Natural killer cell (primary cell): Measurements from ENCODE around the gene NOTCH3. TPM values are rescaled to one million over a fixed set of nuclear protein-coding genes. Genes with fewer than 3 reads are reported as not detected.

Experiments
- ATAC-seq, 3 donors: fragments of 150-1000 bp in 2 of 3; fragments of 200-7000 bp in 1 of 3; cut with Tn5 transposase; 1 replicate in 1 of 3; 2 replicates in 2 of 3; pipeline ENCODE4 v1.10.0; 2021; ENCODE audit warnings: mild to moderate bottlenecking in 2 of 3, moderate library complexity in 2 of 3
- DNase-seq, 2 donors: peaks; one replicate each; pipeline versions ENCODE4 v3.0.0 to v3.0.0-alpha.2; 2013 to 2021; ENCODE audit warnings: mixed read lengths in 1 of 2
- H3K27ac ChIP-seq: one replicate; pipeline ENCODE4 v1.5.1; 2013; ENCODE audit warnings: mild to moderate bottlenecking, low read length
- H3K27me3 ChIP-seq: one replicate; pipeline ENCODE4 v1.6.1; 2013; ENCODE audit warnings: low read length; ENCODE audit not compliant: control insufficient read depth, insufficient read depth
- H3K36me3 ChIP-seq: one replicate; pipeline ENCODE4 v1.6.1; 2013; ENCODE audit warnings: low read length; ENCODE audit not compliant: control insufficient read depth, insufficient read depth
- H3K4me1 ChIP-seq: one replicate; pipeline ENCODE4 v1.6.1; 2013; ENCODE audit warnings: low read length; ENCODE audit not compliant: control insufficient read depth, insufficient read depth
- H3K4me3 ChIP-seq: one replicate; pipeline ENCODE4 v1.5.1; 2013; ENCODE audit warnings: low read length
- H3K9me3 ChIP-seq: one replicate; pipeline ENCODE4 v1.6.1; 2013; ENCODE audit warnings: low read length; ENCODE audit not compliant: control insufficient read depth, insufficient read depth
- H3K27ac Mint-ChIP-seq, 2 donors: one replicate each; pipeline ENCODE4 v1.8.0; 2022; ENCODE audit warnings: mild to moderate bottlenecking in 2 of 2, mixed read lengths in 2 of 2, moderate library complexity in 1 of 2
- H3K27me3 Mint-ChIP-seq, 2 donors: one replicate each; pipeline ENCODE4 v1.8.0; 2022; ENCODE audit warnings: low read depth in 2 of 2, mixed read lengths in 2 of 2
- H3K36me3 Mint-ChIP-seq: one replicate; pipeline ENCODE4 v1.8.0; 2022; ENCODE audit warnings: mixed read lengths
- H3K4me1 Mint-ChIP-seq, 2 donors: one replicate each; pipeline ENCODE4 v1.8.0; 2022; ENCODE audit warnings: mixed read lengths in 2 of 2
- H3K4me3 Mint-ChIP-seq: one replicate; pipeline ENCODE4 v1.8.0; 2022; ENCODE audit warnings: mild to moderate bottlenecking, moderate library complexity, mixed read lengths
- H3K9me3 Mint-ChIP-seq, 2 donors: one replicate each; pipeline ENCODE4 v1.8.0; 2022; ENCODE audit warnings: mixed read lengths in 2 of 2
- WGBS: methylation state at CpG from one replicate; pipeline ENCODE4 v1.1.7; 2013; ENCODE audit warnings: missing lambda C conversion rate; ENCODE audit not compliant: insufficient coverage; 5-methylcytosine and 5-hydroxymethylcytosine counted together
- intact Hi-C: fragments of 100-400 bp; cut with micrococcal nuclease; formaldehyde crosslinking; loops from one replicate; pipeline ENCODE4 v1.14.2; 2022
- total RNA-seq, 4 donors: library from RNA; stranded (reverse); fragments of 120-200 nt in 1 of 4; gene quantifications; one replicate each; pipeline versions ENCODE4 v1.2.3 to v1.2.4, GENCODE V29; 2013 to 2022
- TF ChIP-seq, protein P1 (sequence below): fragments of 200-600 bp; IDR thresholded peaks from one replicate; pipeline ENCODE4 v1.8.0; 2022; ENCODE audit warnings: antibody characterized with exemption

Gene NOTCH3
- total RNA-seq, 3 donors from 2014 or later (not counting 1 experiment from before 2014, with no cell fraction given) = 0.25 to 0.26 TPM; not detected in 1

DNA sequence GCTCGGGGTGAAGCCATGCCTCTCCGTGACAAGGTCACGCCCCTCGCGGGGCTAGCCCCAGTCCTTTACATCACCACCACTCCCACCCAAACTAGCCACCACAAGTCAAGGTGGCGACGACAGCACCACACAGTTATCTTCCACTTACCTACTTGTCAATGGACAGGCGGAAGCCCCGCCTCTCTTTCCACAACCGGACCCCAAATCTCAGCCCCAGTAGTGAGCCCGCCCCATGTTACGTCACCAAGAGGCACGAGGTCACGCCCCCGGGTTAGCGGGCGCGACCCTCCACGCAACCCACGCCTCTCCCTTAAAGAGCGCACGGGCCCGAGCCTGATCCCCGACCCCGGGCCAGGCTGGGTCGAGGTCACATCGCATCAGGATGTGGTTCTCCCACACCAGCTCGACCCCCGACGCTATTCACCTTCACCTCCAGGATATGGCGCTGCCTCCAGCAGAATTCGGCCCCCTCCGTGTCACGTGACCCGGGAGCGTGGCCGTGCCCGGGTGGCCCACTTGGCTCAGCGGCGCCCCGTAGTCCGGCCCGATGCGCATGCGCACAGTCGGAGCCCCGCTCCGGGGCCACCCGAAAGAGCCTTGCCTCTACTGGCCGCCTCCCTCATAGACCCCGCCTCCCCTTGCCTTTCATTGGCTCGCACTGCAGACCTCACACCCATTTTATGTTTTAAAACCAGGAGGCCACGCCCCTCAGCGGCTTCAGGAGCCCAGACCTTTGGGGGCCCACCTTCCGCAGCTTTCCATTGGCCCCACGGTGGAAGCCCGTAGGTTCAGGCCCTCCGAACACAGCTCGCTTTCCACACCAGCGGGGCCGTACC, 75.3 kb downstream of the NOTCH3 start:
- Mint-ChIP-seq H3K4me1 (peaks cover 17 to 24% of the 10 kb centered on the region in 2 donors), H3K4me3 (peak overlapping the region; percentile 94), H3K27me3 (peaks cover 4 to 7% of the 10 kb centered on the region in 2 donors), H3K36me3 (no peaks in the 10 kb centered on the region), H3K27ac (peak overlapping the region; percentile 96 to 99), H3K9me3 (no peaks in the 10 kb centered on the region)
- Histone ChIP-seq H3K4me3 (peak overlapping the region; percentile 80), H3K9me3 (no peaks in the 10 kb centered on the region), H3K27ac (peak overlapping the region; percentile 86), H3K27me3 (no peaks in the 10 kb centered on the region), H3K36me3 (peaks cover 3% of the 10 kb centered on the region), H3K4me1 (peaks cover 17% of the 10 kb centered on the region)
- intact Hi-C loops = no loop called here
- under 1% methylated on average over 58 of the region's 61 CpGs for WGBS
- ATAC-seq = peak; percentile 83 to 94 (median 87)
- TF ChIP-seq, protein P1, sequence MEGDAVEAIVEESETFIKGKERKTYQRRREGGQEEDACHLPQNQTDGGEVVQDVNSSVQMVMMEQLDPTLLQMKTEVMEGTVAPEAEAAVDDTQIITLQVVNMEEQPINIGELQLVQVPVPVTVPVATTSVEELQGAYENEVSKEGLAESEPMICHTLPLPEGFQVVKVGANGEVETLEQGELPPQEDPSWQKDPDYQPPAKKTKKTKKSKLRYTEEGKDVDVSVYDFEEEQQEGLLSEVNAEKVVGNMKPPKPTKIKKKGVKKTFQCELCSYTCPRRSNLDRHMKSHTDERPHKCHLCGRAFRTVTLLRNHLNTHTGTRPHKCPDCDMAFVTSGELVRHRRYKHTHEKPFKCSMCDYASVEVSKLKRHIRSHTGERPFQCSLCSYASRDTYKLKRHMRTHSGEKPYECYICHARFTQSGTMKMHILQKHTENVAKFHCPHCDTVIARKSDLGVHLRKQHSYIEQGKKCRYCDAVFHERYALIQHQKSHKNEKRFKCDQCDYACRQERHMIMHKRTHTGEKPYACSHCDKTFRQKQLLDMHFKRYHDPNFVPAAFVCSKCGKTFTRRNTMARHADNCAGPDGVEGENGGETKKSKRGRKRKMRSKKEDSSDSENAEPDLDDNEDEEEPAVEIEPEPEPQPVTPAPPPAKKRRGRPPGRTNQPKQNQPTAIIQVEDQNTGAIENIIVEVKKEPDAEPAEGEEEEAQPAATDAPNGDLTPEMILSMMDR = no peak
- peak; percentile 98 for DNase-seq

DNA sequence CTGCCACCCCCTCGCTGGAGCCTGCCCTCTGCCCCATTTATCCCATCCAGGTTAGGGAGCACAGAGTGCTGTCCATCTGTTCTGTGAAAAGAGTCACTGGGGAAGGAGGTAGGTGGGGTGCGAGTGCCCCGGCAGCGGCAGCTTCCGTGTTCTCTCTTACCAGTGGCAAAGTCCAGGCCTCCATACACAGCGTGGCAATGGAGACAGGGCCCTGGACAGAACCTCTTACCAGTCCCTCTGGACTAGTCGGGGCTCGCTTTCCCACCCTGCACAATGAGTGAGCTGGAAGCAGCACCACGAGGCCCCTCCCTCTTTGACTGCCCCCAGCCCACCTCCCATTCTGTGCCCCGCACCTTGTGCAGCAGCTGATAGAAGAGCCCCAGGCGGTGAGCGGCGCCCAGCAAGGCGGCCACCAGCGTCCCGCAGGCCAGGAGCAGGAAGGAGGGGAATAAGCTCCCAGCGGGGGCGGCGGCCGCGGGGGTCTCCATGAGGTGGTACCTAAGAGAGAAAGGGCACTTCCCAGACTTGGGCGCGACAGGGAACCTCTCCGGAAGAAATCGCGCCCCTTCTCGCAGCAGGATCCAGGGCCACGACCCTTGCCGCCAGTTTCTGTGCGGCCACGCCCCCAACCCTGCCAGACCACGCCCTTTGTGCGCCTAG, 76.1 kb downstream of the NOTCH3 start:
- intact Hi-C loops = no loop called here
- H3K9me3 Mint-ChIP-seq = no peaks in the 10 kb centered on the region
- H3K36me3 Mint-ChIP-seq = no peaks in the 10 kb centered on the region
- no peaks in the 10 kb centered on the region for H3K27me3 ChIP-seq
- TF ChIP-seq, protein P1 = no peak
- peak overlapping the region; percentile 86 for H3K27ac ChIP-seq
- peaks cover 4 to 7% of the 10 kb centered on the region in 2 donors for H3K27me3 Mint-ChIP-seq
- peak overlapping the region; percentile 80 for H3K4me3 ChIP-seq
- H3K27ac Mint-ChIP-seq = peak overlapping the region; percentile 96 to 99
- peaks cover 17 to 24% of the 10 kb centered on the region in 2 donors for H3K4me1 Mint-ChIP-seq
- peak in 1 of 2 donors; percentile 44 for DNase-seq
- H3K4me3 Mint-ChIP-seq = peak overlapping the region; percentile 94
- peaks cover 17% of the 10 kb centered on the region for H3K4me1 ChIP-seq
- 2% methylated on average over 33 of the region's 33 CpGs for WGBS
- ATAC-seq = no peak
- peaks cover 10% of the 10 kb centered on the region for H3K36me3 ChIP-seq
- no peaks in the 10 kb centered on the region for H3K9me3 ChIP-seq

DNA sequence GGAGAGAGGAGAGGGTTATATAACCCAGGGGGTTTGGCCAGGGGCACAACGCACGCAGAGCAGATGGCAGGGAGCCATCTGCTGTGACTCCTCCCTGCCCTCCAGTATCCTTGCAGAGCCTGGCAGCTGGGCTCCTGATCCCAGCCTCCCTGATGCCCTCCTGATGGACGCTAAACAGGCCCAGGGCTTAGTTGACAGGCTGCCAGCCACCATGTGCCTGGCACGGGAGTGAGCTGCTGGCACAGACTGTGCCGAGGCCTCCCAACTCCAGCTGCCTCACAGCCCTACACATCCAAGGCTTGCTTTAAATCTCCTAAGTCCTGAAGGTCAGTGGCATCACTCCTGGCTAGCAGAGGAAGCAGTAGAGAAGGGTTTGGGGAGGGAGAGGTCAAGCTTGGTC, 76.9 kb downstream of the NOTCH3 start:
- Mint-ChIP-seq H3K27ac (peak overlapping the region; percentile 96 to 99), H3K9me3 (no peaks in the 10 kb centered on the region), H3K36me3 (no peaks in the 10 kb centered on the region), H3K4me1 (peaks cover 17 to 24% of the 10 kb centered on the region in 2 donors), H3K4me3 (peak overlapping the region; percentile 40), H3K27me3 (peaks cover 4 to 7% of the 10 kb centered on the region in 2 donors)
- DNase-seq (no peak), ATAC-seq (no peak)
- Histone ChIP-seq H3K36me3 (peaks cover 19% of the 10 kb centered on the region), H3K4me3 (no peak overlapping the region), H3K27me3 (no peaks in the 10 kb centered on the region), H3K4me1 (peaks cover 17% of the 10 kb centered on the region), H3K9me3 (no peaks in the 10 kb centered on the region), H3K27ac (peak overlapping the region; percentile 86)
- TF ChIP-seq, protein P1 = no peak
- intact Hi-C loops = no loop called here
- WGBS = 80% methylated on average over 5 of the region's 5 CpGs
